SK-N-SH (cell line): Measurements from ENCODE around the gene GJD3.

ENCODE experiments used
- CHD2 ChIP-seq: fragments of 150-350 bp; IDR thresholded peaks from 2 replicates; pipeline ENCODE4 v1.6.1; 2018; ENCODE audit warnings: low read length; ENCODE audit not compliant: partially characterized antibody
- FOXM1 ChIP-seq: IDR thresholded peaks from 2 replicates; pipeline ENCODE4 v1.4.0; 2012; ENCODE audit warnings: low read depth, mild to moderate bottlenecking
- RAD21 ChIP-seq: IDR thresholded peaks from 2 replicates; pipeline ENCODE4 v1.6.1; 2012; ENCODE audit warnings: mild to moderate bottlenecking, low read length
- SIN3A ChIP-seq: IDR thresholded peaks from 2 replicates; pipeline ENCODE4 v1.6.1; 2012; ENCODE audit warnings: low read depth, mild to moderate bottlenecking, low read length, moderate library complexity, borderline replicate concordance
- TF ChIP-seq, protein P1 (sequence below): fragments of 200-600 bp; sonication (generic); IDR thresholded peaks from 2 replicates; pipeline ENCODE4 v1.6.1; 2017; ENCODE audit warnings: antibody characterized with exemption, mild to moderate bottlenecking, moderate library complexity
- TF ChIP-seq, protein P2 (sequence below): fragments of 150-350 bp; IDR thresholded peaks from 2 replicates; pipeline ENCODE4 v1.6.1; 2017; ENCODE audit warnings: antibody characterized with exemption, low read length, low read depth, borderline replicate concordance

DNA sequence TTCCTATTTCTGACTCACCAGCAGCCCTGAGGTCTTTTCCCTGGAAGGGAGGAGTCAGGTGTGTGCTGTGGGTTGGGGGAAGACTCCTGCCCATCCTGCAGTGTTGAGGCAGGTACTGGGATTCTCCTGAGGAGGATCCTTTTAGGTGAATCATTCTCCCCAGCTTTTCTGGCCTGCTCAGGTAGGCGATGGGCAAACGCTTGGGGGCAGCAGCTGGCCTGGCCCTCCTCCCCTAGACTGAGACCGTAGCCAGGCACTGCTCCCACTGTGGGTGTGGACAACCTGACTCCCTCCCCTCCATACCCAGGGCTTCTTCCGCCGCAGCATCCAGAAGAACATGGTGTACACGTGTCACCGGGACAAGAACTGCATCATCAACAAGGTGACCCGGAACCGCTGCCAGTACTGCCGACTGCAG, 15.1 kb downstream of the GJD3 start:
- TF ChIP-seq FOXM1 (no peak), RAD21 (no peak), SIN3A (no peak), CHD2 (no peak)
- TF ChIP-seq, protein P1, sequence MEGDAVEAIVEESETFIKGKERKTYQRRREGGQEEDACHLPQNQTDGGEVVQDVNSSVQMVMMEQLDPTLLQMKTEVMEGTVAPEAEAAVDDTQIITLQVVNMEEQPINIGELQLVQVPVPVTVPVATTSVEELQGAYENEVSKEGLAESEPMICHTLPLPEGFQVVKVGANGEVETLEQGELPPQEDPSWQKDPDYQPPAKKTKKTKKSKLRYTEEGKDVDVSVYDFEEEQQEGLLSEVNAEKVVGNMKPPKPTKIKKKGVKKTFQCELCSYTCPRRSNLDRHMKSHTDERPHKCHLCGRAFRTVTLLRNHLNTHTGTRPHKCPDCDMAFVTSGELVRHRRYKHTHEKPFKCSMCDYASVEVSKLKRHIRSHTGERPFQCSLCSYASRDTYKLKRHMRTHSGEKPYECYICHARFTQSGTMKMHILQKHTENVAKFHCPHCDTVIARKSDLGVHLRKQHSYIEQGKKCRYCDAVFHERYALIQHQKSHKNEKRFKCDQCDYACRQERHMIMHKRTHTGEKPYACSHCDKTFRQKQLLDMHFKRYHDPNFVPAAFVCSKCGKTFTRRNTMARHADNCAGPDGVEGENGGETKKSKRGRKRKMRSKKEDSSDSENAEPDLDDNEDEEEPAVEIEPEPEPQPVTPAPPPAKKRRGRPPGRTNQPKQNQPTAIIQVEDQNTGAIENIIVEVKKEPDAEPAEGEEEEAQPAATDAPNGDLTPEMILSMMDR: no peak
- TF ChIP-seq, protein P2, sequence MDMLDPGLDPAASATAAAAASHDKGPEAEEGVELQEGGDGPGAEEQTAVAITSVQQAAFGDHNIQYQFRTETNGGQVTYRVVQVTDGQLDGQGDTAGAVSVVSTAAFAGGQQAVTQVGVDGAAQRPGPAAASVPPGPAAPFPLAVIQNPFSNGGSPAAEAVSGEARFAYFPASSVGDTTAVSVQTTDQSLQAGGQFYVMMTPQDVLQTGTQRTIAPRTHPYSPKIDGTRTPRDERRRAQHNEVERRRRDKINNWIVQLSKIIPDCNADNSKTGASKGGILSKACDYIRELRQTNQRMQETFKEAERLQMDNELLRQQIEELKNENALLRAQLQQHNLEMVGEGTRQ: no peak
